A549 (cell line): ENCODE data around the gene BTG3.

Source experiments
- CEBPB ChIP-seq, 2 experiments: fragments of >200 bp in 1 of 2; sonication (Bioruptor Twin) in 1 of 2; formaldehyde crosslinking in 1 of 2; IDR thresholded peaks; 2 replicates each; pipeline ENCODE4 v1.6.1; 2012 to 2016
- CTCF ChIP-seq: fragments of >200 bp; sonication (Bioruptor Twin); formaldehyde crosslinking; IDR thresholded peaks from 3 replicates; pipeline ENCODE4 v1.5.1; 2016
- EHMT2 ChIP-seq: fragments of 200-600 bp; sonication (generic); IDR thresholded peaks from 2 replicates; pipeline ENCODE4 v1.6.1; 2016; ENCODE audit warnings: antibody characterized with exemption, low read depth, mild to moderate bottlenecking, moderate library complexity
- ELK1 ChIP-seq: fragments of 150-350 bp; IDR thresholded peaks from 2 replicates; pipeline ENCODE4 v1.6.1; 2014; ENCODE audit warnings: low read depth, mild to moderate bottlenecking, low read length
- HDAC2 ChIP-seq: fragments of 200-600 bp; sonication (generic); IDR thresholded peaks from 2 replicates; pipeline ENCODE4 v1.6.1; 2016
- PBX3 ChIP-seq: IDR thresholded peaks from 2 replicates; pipeline ENCODE4 v1.6.1; 2012
- RAD21 ChIP-seq, 2 experiments: fragments of >200 bp in 1 of 2; sonication (Bioruptor Twin) in 1 of 2; formaldehyde crosslinking in 1 of 2; IDR thresholded peaks in 1 of 2; conservative IDR thresholded peaks in 1 of 2; 2 replicates in 1 of 2; 3 replicates in 1 of 2; pipeline ENCODE4 v1.6.1; 2012 to 2018; ENCODE audit warnings: inconsistent platforms in 1 of 2

GRCh38 chr21:17651526-17651925 is 38.8 kb upstream of the BTG3 start:
- TF ChIP-seq PBX3 (no peak), CTCF (no peak), EHMT2 (no peak), ELK1 (no peak), CEBPB (IDR thresholded peaks at IDR 0.05) (no peak), HDAC2 (no peak), RAD21 (conservative IDR thresholded peaks at IDR 0.05 in 1 of 2, IDR thresholded peaks at IDR 0.05 in 1 of 2) (no peak)
